ENCODE data around the gene ZNF765. TPM values are rescaled to one million over a fixed set of nuclear protein-coding genes. Genes with fewer than 3 reads are reported as not detected.
"Not testable (repeated sequence)": the region's sequence is repeated elsewhere in the genome, so short reads cannot be mapped to it uniquely, and the experiment has no call there.

The ZNF765 gene
- 14.5 and 20.0 TPM in 2 replicates for total RNA-seq (ENCODE audit: low replicate concordance)
- long read RNA-seq, full-length matches to known transcripts, result 20 of 23 reads
- long read RNA-seq, partial matches to known transcripts, result 2 of 23 reads
- long read RNA-seq, other reads (novel, unspliced or antisense), result 1 of 23 reads

GRCh38 chr19:53394974-53395839 lies at the start of gene ZNF765:
Gene ZNF765 (plus strand): TSS chr19:53395149. CDS start chr19:53398016, 2,867 bp downstream.
- H3K4me1 Mint-ChIP-seq (ENCODE audit: unreplicated experiment), result peaks cover 17% of the 10 kb centered on the region

GRCh38 chr19:53355739-53356138 lies 39.2 kb upstream of the ZNF765 start:
- H3K36me3 Mint-ChIP-seq, result peaks cover 41% of the 10 kb centered on the region
- no peaks in the 10 kb centered on the region for H3K27me3 Mint-ChIP-seq
- H3K4me1 Mint-ChIP-seq (ENCODE audit: unreplicated experiment), result no peaks in the 10 kb centered on the region
- no peak overlapping the region for H3K4me3 Mint-ChIP-seq
- no peak for DNase-seq (ENCODE audit: extremely low spot score, unreplicated experiment)
- peaks cover 40% of the 10 kb centered on the region for H3K9me3 Mint-ChIP-seq
- TF ChIP-seq CTCF (conservative IDR thresholded peaks at IDR 0.05), result no peak
- no peak overlapping the region for H3K27ac Mint-ChIP-seq

More at GRCh38 chr19:53394974-53395839, at the start of gene ZNF765:
- Mint-ChIP-seq H3K9me3 (no peaks in the 10 kb centered on the region), H3K4me3 (peak within 1 kb of the TSS; percentile 92), H3K36me3 (peaks cover 14% of the 10 kb centered on the region), H3K27me3 (no peaks in the 10 kb centered on the region), H3K27ac (peak within 1 kb of the TSS; percentile 91)
- DNase-seq (ENCODE audit: extremely low spot score, unreplicated experiment), result peak; percentile 97
- peak; percentile 72 for TF ChIP-seq CTCF (conservative IDR thresholded peaks at IDR 0.05)

GRCh38 chr19:53357821-53358581 lies 36.9 kb upstream of the ZNF765 start:
- peaks cover 19% of the 10 kb centered on the region for H3K9me3 Mint-ChIP-seq
- no peak for DNase-seq (ENCODE audit: extremely low spot score, unreplicated experiment)

GRCh38 chr19:53360056-53360455 lies 34.9 kb upstream of the ZNF765 start:
- not testable (repeated sequence) for H3K9me3 Mint-ChIP-seq; H3K4me1 Mint-ChIP-seq (ENCODE audit: unreplicated experiment); H3K27ac Mint-ChIP-seq; H3K36me3 Mint-ChIP-seq; H3K27me3 Mint-ChIP-seq; H3K4me3 Mint-ChIP-seq; DNase-seq (ENCODE audit: extremely low spot score, unreplicated experiment)

More at GRCh38 chr19:53357821-53358581, 36.9 kb upstream of the ZNF765 start:
- no peak overlapping the region for H3K27ac Mint-ChIP-seq
- H3K4me3 Mint-ChIP-seq, result no peak overlapping the region
- peaks cover 18% of the 10 kb centered on the region for H3K36me3 Mint-ChIP-seq
- no peaks in the 10 kb centered on the region for H3K27me3 Mint-ChIP-seq
- no peak for TF ChIP-seq CTCF (conservative IDR thresholded peaks at IDR 0.05)
- H3K4me1 Mint-ChIP-seq (ENCODE audit: unreplicated experiment), result no peaks in the 10 kb centered on the region

- Mint-ChIP-seq H3K27ac (peak within 1 kb of the TSS; percentile 95), H3K9me3 (no peaks in the 10 kb centered on the region), H3K27me3 (no peaks in the 10 kb centered on the region), H3K4me3 (peak within 1 kb of the TSS; percentile 96), H3K36me3 (no peaks in the 10 kb centered on the region), H3K4me1 (ENCODE audit: unreplicated experiment) (peaks cover 14% of the 10 kb centered on the region)
- peak; percentile 61 for TF ChIP-seq CTCF (conservative IDR thresholded peaks at IDR 0.05)
- DNase-seq (ENCODE audit: extremely low spot score, unreplicated experiment), result peak; percentile 95
Measured at GRCh38 chr19:53365134-53365898, 29.6 kb upstream of the ZNF765 start, which contains the start of gene ZNF525. Gene ZNF525 (plus strand): TSS chr19:53365705. CDS start chr19:53372282, 6,577 bp downstream.

Measured in type B pancreatic cell (in vitro differentiated cells).